ENCODE results near the gene EVX1.

The EVX1 gene

DNA sequence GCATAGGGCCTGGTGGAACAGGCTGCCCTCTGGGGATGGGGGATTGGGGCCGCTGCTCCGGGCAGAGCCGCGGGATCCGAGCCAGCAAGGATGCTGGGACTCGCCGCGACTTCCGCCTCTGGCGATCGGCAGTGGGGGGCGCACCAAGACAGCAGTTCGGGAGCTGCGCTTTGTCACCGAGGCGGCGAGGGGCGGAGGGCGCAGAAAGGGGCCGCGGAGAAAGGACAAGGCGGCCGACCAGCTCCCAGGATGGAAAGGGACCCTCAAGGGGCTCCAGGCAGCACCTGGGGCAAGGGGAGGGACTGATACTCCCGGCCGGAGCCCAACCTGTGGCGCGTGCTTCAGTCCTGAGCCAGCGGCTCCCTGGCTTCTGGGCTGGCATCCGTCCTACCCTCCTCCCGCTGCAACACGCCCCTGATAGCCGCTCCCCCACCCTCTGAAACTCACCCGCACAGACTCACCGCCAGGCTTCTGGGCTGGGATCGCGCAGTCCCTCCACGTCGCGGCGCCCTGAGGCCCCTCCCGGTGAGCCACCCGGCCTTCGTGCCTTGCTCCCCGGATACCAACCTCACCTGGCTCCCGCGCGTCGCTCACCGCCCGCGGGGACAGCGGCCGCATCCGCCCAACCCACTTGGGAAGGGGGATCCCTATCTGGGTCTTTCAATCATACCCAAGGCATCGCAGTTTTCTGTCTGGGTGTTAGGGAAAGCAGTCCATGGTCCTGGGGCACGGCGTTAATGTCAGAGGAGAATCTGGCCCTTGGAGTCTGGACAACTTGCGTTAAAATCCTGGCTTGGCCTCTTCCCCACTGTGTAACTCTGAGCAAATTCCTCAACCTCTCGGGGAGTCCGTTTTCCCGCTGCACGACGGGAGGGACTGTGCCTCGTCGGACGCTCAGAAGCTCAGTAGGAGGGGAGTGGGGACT, 7.0 kb upstream of the EVX1 start:
- no peak for DNase-seq (ENCODE audit: low read depth in 2 of 2)

- no peak for DNase-seq (ENCODE audit: low read depth in 2 of 2)
These were observed 4.8 kb upstream of the EVX1 start for GRCh38 chr7:27237735-27238334.

GRCh38 chr7:27238979-27239386, 3.6 kb upstream of the EVX1 start:
- DNase-seq (ENCODE audit: low read depth in 2 of 2) = no peak

DNA sequence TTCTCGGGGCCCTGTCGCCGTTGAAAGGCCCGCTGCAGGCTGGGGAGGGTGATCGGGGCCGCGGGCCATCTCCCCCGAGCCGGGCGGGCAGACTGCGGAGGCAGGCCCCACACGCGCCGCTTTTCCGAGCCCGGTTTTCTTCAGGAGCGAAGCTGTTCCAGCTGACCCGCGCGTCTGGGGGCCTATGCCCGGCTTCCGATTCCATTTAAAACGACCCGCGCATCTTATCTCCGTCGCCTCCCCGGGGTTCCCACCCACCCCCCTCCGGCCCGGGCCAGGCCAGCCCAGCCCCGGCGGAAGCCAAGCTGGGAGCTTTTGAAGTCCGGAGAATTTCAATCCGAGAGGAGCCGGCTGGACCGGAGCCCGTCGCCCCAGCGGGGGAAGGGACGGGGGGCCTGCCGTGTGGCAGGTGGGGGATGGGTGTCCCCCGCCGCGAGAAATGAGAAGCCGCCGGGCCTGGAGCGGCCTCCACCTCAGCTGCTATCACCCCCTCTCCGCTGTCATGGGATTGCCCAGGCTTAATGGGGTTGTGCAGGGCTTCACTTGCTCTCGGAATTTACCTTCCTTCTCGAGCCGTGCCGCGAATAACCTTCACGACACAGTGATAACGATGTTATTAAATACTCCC, 3.1 kb upstream of the EVX1 start:
- no peak for DNase-seq (ENCODE audit: low read depth in 2 of 2)

GRCh38 chr7:27240015-27240731, 2.4 kb upstream of the EVX1 start:
- no peak for DNase-seq (ENCODE audit: low read depth in 2 of 2)

GRCh38 chr7:27241189-27242056, 1.2 kb upstream of the EVX1 start:
- DNase-seq (ENCODE audit: low read depth in 2 of 2) = no peak

GRCh38 chr7:27242154-27242553, 448 bp upstream of the EVX1 start:
- DNase-seq (ENCODE audit: low read depth in 2 of 2) = no peak

- DNase-seq (ENCODE audit: low read depth in 2 of 2) = no peak
These were observed 950 bp downstream of the EVX1 start for GRCh38 chr7:27243340-27244163.

GRCh38 chr7:27244488-27245123, 2.0 kb downstream of the EVX1 start:
- no peak for DNase-seq (ENCODE audit: low read depth in 2 of 2)

DNA sequence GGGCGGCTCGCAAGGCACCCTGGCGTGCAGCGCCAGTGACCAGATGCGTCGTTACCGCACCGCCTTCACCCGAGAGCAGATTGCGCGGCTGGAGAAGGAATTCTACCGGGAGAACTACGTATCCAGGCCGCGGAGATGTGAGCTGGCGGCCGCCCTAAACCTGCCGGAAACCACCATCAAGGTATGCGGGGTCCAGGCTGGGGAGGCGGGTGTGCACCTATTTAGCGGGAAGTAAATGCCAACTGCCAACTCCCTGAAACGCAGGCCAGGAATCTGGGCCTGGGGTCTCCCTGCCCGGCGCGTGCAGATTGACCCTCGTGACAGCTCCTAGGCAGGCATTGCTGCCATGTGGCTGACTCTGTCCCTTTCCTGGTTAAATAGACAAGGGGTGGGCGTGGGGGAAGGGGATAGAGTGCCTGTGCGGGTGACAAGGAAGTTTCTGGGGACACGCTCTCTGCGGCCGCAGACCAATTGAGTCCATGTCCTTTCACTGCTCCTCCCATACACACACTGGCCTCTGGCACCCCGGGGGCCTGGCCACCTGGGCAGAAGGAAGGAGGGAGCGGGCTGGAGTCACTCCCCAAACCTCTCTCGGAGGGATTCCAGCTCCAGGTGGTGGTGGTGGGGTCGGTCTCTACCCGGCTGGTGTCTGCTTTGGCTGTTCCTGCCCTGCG, 2.7 kb downstream of the EVX1 start:
- no peak for DNase-seq (ENCODE audit: low read depth in 2 of 2)

DNA sequence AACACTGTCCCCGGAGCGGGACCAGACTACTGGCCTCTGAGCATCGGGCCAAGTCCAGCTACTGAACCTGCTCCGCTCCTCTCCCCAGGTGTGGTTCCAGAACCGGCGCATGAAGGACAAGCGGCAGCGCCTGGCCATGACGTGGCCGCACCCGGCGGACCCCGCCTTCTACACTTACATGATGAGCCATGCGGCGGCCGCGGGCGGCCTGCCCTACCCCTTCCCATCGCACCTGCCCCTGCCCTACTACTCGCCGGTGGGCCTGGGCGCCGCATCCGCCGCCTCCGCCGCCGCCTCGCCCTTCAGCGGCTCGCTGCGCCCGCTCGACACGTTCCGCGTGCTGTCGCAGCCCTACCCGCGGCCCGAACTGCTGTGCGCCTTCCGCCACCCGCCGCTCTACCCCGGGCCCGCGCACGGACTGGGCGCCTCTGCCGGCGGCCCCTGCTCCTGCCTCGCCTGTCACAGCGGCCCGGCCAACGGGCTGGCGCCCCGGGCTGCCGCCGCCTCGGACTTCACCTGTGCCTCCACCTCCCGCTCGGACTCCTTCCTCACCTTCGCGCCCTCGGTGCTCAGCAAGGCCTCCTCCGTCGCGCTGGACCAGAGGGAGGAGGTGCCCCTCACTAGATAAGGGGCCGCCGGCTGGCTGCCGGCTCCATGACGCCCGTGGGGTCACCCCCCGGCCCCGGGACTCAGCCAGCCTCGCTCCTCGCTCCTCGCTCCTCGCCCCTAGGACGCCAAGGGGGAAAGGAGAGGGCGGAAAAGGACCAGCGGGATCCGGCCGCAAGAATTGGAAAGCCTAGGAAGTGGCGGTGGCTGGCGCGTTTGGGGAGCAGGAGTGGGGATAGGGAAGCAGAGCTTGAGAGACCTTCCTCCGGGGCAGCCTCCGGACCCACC, 3.4 kb downstream of the EVX1 start:
- DNase-seq (ENCODE audit: low read depth in 2 of 2) = no peak

- no peak for DNase-seq (ENCODE audit: low read depth in 2 of 2)
These were observed 4.4 kb downstream of the EVX1 start for GRCh38 chr7:27247000-27247399.

GRCh38 chr7:27247452-27248426, 5.1 kb downstream of the EVX1 start:
- DNase-seq (ENCODE audit: low read depth in 2 of 2) = no peak

GRCh38 chr7:27248427-27248806, 5.8 kb downstream of the EVX1 start:
- DNase-seq (ENCODE audit: low read depth in 2 of 2) = no peak

- DNase-seq (ENCODE audit: low read depth in 2 of 2) = no peak
These were observed 6.5 kb downstream of the EVX1 start for GRCh38 chr7:27248911-27249723.
